ENCODE results near the gene SETSIP.

DNA sequence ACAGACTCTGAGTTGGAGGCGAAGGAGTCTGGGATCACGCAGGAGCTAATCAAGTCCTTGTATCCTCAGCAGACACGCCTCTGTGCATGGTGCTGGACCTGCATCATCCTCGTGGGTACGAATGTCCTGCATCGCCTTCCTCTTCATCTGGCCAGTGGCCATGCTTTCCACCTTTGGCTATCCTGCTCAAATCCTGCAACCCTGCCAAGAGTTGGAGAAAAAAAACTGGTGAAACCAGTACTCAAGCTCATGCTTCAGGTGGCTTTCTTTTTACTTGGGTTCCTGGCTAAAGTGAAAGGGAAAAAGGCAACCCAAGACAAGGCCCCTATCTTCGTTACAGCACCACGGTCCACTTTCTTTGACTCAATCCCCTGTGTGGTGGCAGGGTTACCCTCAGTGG lies 8.9 kb downstream of the SETSIP start:
- no peak for TF ChIP-seq POLR2A (IDR thresholded peaks at IDR 0.05; ENCODE audit: low read length)
- no peak for TF ChIP-seq GATA1 (IDR thresholded peaks at IDR 0.05; ENCODE audit: low read depth, low read length)

All from erythroblast (primary cell).